ENCODE measurements around the gene RMND1.

- TF ChIP-seq HDGF (IDR thresholded peaks at IDR 0.05; ENCODE audit: borderline replicate concordance): no peak
- TF ChIP-seq BHLHE40 (IDR thresholded peaks at IDR 0.05; ENCODE audit: borderline replicate concordance): no peak
- no peak for TF ChIP-seq FOXM1 (IDR thresholded peaks at IDR 0.05; ENCODE audit: borderline replicate concordance)
- no peak for TF ChIP-seq CTBP1 (IDR thresholded peaks at IDR 0.05; ENCODE audit: borderline replicate concordance)
- TF ChIP-seq FOXA1 (IDR thresholded peaks at IDR 0.05): no peak
- TF ChIP-seq, protein P1, sequence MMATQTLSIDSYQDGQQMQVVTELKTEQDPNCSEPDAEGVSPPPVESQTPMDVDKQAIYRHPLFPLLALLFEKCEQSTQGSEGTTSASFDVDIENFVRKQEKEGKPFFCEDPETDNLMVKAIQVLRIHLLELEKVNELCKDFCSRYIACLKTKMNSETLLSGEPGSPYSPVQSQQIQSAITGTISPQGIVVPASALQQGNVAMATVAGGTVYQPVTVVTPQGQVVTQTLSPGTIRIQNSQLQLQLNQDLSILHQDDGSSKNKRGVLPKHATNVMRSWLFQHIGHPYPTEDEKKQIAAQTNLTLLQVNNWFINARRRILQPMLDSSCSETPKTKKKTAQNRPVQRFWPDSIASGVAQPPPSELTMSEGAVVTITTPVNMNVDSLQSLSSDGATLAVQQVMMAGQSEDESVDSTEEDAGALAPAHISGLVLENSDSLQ (IDR thresholded peaks at IDR 0.05): no peak
- TF ChIP-seq NFRKB (IDR thresholded peaks at IDR 0.05): no peak
- no peak for TF ChIP-seq ARNT (IDR thresholded peaks at IDR 0.05)
Observed at GRCh38 chr6:151370509-151371078, 81.3 kb downstream of the RMND1 start.
